ENCODE results near the gene WEE2. TPM values are rescaled to one million over a fixed set of nuclear protein-coding genes. Genes with fewer than 3 reads are reported as not detected.

The WEE2 gene
- total RNA-seq, 1 donor from 2014 or later, result not detected

GRCh38 chr7:141674171-141674671, 33.9 kb upstream of the WEE2 start:
- Mint-ChIP-seq H3K4me1 (ENCODE audit: unreplicated experiment) (no peaks in the 10 kb centered on the region), H3K9me3 (no peaks in the 10 kb centered on the region), H3K27ac (no peak overlapping the region), H3K36me3 (peaks cover 17% of the 10 kb centered on the region), H3K27me3 (no peaks in the 10 kb centered on the region), H3K4me3 (no peak overlapping the region)
- no peak for TF ChIP-seq CTCF (conservative IDR thresholded peaks at IDR 0.05)
- DNase-seq (ENCODE audit: extremely low spot score, unreplicated experiment), result no peak

GRCh38 chr7:141674702-141675101, 33.5 kb upstream of the WEE2 start:
- no peak for DNase-seq (ENCODE audit: extremely low spot score, unreplicated experiment)
- no peaks in the 10 kb centered on the region for H3K9me3 Mint-ChIP-seq
- peak; percentile 76 for TF ChIP-seq CTCF (conservative IDR thresholded peaks at IDR 0.05)
- H3K36me3 Mint-ChIP-seq, result peaks cover 17% of the 10 kb centered on the region
- H3K27me3 Mint-ChIP-seq, result no peaks in the 10 kb centered on the region
- no peak overlapping the region for H3K27ac Mint-ChIP-seq
- no peak overlapping the region for H3K4me3 Mint-ChIP-seq
- H3K4me1 Mint-ChIP-seq (ENCODE audit: unreplicated experiment), result no peaks in the 10 kb centered on the region

- no peaks in the 10 kb centered on the region for H3K9me3 Mint-ChIP-seq
- H3K4me3 Mint-ChIP-seq, result no peak overlapping the region
- peaks cover 21% of the 10 kb centered on the region for H3K36me3 Mint-ChIP-seq
- H3K4me1 Mint-ChIP-seq (ENCODE audit: unreplicated experiment), result no peaks in the 10 kb centered on the region
- DNase-seq (ENCODE audit: extremely low spot score, unreplicated experiment), result no peak
- H3K27ac Mint-ChIP-seq, result no peak overlapping the region
- TF ChIP-seq CTCF (conservative IDR thresholded peaks at IDR 0.05), result no peak
- H3K27me3 Mint-ChIP-seq, result no peaks in the 10 kb centered on the region
These were observed 32.5 kb upstream of the WEE2 start for GRCh38 chr7:141675436-141676215.

GRCh38 chr7:141676618-141677017, 31.5 kb upstream of the WEE2 start:
- no peaks in the 10 kb centered on the region for H3K27me3 Mint-ChIP-seq
- no peaks in the 10 kb centered on the region for H3K9me3 Mint-ChIP-seq
- no peak overlapping the region for H3K27ac Mint-ChIP-seq
- H3K36me3 Mint-ChIP-seq, result peaks cover 30% of the 10 kb centered on the region
- no peaks in the 10 kb centered on the region for H3K4me1 Mint-ChIP-seq (ENCODE audit: unreplicated experiment)
- no peak for DNase-seq (ENCODE audit: extremely low spot score, unreplicated experiment)
- TF ChIP-seq CTCF (conservative IDR thresholded peaks at IDR 0.05), result no peak
- H3K4me3 Mint-ChIP-seq, result no peak overlapping the region

- H3K36me3 Mint-ChIP-seq, result peaks cover 25% of the 10 kb centered on the region
- DNase-seq (ENCODE audit: extremely low spot score, unreplicated experiment), result no peak
- H3K27me3 Mint-ChIP-seq, result no peaks in the 10 kb centered on the region
- H3K4me1 Mint-ChIP-seq (ENCODE audit: unreplicated experiment), result no peaks in the 10 kb centered on the region
- no peaks in the 10 kb centered on the region for H3K9me3 Mint-ChIP-seq
- H3K27ac Mint-ChIP-seq, result no peak overlapping the region
- no peak overlapping the region for H3K4me3 Mint-ChIP-seq
- TF ChIP-seq CTCF (conservative IDR thresholded peaks at IDR 0.05), result no peak
These were observed 29.1 kb upstream of the WEE2 start for GRCh38 chr7:141679014-141679413.
